Suprapubic skin (tissue), 4 donors: ENCODE data around the gene NUP85.

Experiments used
- CTCF ChIP-seq, 2 donors: fragments of 200-600 bp in 1 of 2; fragments of 450-650 bp in 1 of 2; sonication (generic) in 1 of 2; IDR thresholded peaks; one replicate each; pipeline ENCODE4 v1.5.1; 2016 to 2019; ENCODE audit warnings: antibody characterized with exemption in 2 of 2, mild to moderate bottlenecking in 1 of 2, moderate library complexity in 1 of 2
- POLR2A ChIP-seq, 2 donors: fragments of 450-650 bp; IDR thresholded peaks; one replicate each; pipeline ENCODE4 v1.6.1; 2017; ENCODE audit warnings: antibody characterized with exemption in 2 of 2, mild to moderate bottlenecking in 2 of 2, moderate library complexity in 2 of 2
- POLR2AphosphoS5 ChIP-seq, 3 donors: sonication (generic); formaldehyde crosslinking; IDR thresholded peaks; one replicate each; pipeline ENCODE4 v1.6.1; 2017; ENCODE audit warnings: antibody characterized with exemption in 3 of 3

- TF ChIP-seq POLR2A (IDR thresholded peaks at IDR 0.05) (no peak), CTCF (IDR thresholded peaks at IDR 0.05) (no peak), POLR2AphosphoS5 (IDR thresholded peaks at IDR 0.05) (no peak)
Measured at GRCh38 chr17:75205793-75206163, 299 bp downstream of the NUP85 start.
